Posterior cingulate gyrus (tissue), 11 donors: ENCODE measurements around the gene THRA.

ENCODE experiments used
- DNase-seq, 10 donors: peaks; one replicate each; pipeline versions ENCODE4 v3.0.0 to v3.0.0-alpha.2; 2020 to 2021; ENCODE audit warnings: mixed read lengths in 3 of 10
- intact Hi-C: fragments of 100-400 bp; cut with DNase I; formaldehyde crosslinking; loops from one replicate; pipeline ENCODE4 v1.15.1; 2023

Gene THRA, protein sequence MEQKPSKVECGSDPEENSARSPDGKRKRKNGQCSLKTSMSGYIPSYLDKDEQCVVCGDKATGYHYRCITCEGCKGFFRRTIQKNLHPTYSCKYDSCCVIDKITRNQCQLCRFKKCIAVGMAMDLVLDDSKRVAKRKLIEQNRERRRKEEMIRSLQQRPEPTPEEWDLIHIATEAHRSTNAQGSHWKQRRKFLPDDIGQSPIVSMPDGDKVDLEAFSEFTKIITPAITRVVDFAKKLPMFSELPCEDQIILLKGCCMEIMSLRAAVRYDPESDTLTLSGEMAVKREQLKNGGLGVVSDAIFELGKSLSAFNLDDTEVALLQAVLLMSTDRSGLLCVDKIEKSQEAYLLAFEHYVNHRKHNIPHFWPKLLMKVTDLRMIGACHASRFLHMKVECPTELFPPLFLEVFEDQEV

DNA sequence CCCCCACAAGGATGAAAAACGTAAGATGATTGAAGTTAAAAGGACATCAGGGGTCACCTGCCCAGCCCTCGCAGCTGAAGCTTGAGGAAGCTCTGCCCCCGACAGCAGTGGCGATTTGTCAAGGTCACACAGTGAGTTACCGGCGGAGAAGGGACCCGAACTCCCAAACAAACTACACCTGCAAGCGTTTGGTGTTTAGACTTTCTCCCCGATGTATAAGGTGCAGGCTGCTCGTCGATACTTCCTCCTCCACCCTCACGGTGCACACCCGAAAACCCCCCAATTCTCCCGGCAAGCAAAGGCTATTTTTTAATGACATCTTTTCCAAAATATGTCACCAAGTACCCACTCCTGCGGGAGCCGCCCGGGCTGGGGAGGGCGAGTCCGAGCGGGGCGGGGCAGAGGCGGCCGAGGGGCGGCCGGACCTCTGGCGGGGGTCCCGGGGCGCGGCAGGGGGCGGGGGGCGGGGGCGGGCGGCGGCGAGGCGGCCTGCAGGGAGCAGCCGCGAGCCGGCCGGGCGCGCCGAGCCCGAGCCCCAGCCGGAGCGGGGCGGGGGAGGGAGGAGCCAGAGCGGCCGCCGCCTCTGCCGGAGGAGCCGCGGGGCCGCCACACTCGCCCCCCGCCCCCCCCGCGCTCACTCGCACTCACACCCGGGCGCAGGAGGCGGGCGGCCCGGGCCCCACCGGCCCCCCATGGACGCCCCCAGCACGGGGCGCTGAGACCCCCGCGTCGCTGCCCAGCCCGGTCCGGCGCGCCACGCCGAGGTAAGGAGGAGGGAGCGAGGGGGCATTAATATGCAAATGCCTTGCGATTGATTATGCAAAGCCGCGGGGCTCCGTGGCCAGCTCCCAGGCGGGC lies at the start of gene THRA:
Gene THRA, plus strand, starts transcription at position 637 of the 858 bp plus-strand sequence. CDS start 11,524 bp downstream, outside the sequence.
- intact Hi-C loops, result loop anchor here (1.0 kb wide), 1 partner anchor 13 kb away; no protein-coding TSS in a partner anchor
- peak in 8 of 10 donors; percentile 63 to 96 (median 79) for DNase-seq

- peak in 1 of 10 donors; percentile 55 for DNase-seq
- intact Hi-C loops, result loop anchor here (5.0 to 10.0 kb wide), 3 partner anchors 150 to 280 kb away; no protein-coding TSS in a partner anchor
Measured at GRCh38 chr17:40014375-40014980, 48.3 kb upstream of the THRA start.

- intact Hi-C loops, result loop anchor here (10.0 kb wide), 2 partner anchors 150 to 280 kb away; no protein-coding TSS in a partner anchor
- peak in 1 of 10 donors; percentile 77 for DNase-seq
Measured at GRCh38 chr17:40015005-40015997, 47.5 kb upstream of the THRA start, which contains the start of gene CSF3. Gene CSF3 (plus strand): TSS chr17:40015440. CDS start chr17:40015475, 35 bp downstream.

DNA sequence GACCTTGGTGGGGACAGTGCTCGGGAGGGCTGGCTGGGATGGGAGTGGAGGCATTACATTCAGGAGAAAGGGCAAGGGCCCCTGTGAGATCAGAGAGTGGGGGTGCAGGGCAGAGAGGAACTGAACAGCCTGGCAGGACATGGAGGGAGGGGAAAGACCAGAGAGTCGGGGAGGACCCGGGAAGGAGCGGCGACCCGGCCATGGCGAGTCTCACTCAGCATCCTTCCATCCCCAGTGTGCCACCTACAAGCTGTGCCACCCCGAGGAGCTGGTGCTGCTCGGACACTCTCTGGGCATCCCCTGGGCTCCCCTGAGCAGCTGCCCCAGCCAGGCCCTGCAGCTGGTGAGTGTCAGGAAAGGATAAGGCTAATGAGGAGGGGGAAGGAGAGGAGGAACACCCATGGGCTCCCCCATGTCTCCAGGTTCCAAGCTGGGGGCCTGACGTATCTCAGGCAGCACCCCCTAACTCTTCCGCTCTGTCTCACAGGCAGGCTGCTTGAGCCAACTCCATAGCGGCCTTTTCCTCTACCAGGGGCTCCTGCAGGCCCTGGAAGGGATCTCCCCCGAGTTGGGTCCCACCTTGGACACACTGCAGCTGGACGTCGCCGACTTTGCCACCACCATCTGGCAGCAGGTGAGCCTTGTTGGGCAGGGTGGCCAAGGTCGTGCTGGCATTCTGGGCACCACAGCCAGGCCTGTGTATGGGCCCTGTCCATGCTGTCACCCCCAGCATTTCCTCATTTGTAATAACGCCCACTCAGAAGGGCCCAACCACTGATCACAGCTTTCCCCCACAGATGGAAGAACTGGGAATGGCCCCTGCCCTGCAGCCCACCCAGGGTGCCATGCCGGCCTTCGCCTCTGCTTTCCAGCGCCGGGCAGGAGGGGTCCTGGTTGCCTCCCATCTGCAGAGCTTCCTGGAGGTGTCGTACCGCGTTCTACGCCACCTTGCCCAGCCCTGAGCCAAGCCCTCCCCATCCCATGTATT lies 46.5 kb upstream of the THRA start:
- peak in 2 of 10 donors; percentile 61 to 79 for DNase-seq
- intact Hi-C loops, result loop anchor here (10.0 kb wide), 2 partner anchors 149 to 279 kb away; no protein-coding TSS in a partner anchor

DNA sequence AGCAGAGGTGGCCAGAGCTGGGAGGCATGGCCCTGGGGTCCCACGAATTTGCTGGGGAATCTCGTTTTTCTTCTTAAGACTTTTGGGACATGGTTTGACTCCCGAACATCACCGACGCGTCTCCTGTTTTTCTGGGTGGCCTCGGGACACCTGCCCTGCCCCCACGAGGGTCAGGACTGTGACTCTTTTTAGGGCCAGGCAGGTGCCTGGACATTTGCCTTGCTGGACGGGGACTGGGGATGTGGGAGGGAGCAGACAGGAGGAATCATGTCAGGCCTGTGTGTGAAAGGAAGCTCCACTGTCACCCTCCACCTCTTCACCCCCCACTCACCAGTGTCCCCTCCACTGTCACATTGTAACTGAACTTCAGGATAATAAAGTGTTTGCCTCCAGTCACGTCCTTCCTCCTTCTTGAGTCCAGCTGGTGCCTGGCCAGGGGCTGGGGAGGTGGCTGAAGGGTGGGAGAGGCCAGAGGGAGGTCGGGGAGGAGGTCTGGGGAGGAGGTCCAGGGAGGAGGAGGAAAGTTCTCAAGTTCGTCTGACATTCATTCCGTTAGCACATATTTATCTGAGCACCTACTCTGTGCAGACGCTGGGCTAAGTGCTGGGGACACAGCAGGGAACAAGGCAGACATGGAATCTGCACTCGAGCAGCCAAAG lies 45.2 kb upstream of the THRA start:
- peak in 1 of 10 donors; percentile 71 for DNase-seq
- intact Hi-C loops, result loop anchor here (10.0 kb wide), 2 partner anchors 147 to 277 kb away; no protein-coding TSS in a partner anchor

- peak in 1 of 10 donors; percentile 44 for DNase-seq
- intact Hi-C loops, result loop anchor here (10.0 kb wide), 2 partner anchors 146 to 276 kb away; no protein-coding TSS in a partner anchor
Measured at GRCh38 chr17:40018211-40019121, 44.3 kb upstream of the THRA start.

DNA sequence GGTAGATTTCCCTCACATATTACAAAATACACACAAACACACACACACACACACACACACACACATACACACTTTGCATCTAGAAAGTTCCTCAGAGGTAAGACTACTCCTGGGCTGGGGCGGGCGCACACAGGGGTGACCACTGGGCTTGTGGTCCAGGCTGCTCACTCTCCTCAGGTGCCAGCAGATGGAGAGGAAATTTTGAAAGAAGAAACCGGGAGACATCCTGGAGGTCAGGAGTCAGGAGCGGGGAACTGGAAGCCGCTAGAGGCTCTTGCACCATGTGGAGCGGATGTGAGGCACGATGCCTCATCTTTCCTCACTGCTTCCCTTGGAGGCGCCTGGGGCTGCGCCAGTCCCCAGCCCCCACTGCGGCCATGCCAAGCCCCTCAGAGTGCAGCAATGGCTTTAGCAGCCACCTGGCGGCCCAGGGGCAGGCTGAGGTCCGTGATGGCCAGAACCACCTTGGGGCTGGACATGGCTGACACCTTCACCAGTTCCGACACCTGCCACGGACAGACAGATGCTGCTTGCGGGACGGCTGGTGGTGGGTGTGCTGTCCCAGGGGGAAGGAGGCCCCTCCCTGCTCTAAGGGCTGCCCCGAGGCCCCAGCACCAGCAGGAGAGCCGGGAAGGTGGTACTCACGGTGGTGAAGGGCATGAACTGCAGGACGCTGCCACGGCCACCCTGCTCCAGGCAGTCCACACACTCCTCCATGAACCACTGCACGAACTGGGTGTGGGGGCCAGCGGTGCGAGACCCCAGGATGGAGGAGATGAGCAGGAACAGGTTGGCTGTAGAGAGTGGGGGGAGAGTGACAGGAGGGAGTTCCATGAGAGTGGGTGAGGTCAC lies 43.4 kb upstream of the THRA start:
- DNase-seq, result peak in 2 of 10 donors; percentile 76

DNA sequence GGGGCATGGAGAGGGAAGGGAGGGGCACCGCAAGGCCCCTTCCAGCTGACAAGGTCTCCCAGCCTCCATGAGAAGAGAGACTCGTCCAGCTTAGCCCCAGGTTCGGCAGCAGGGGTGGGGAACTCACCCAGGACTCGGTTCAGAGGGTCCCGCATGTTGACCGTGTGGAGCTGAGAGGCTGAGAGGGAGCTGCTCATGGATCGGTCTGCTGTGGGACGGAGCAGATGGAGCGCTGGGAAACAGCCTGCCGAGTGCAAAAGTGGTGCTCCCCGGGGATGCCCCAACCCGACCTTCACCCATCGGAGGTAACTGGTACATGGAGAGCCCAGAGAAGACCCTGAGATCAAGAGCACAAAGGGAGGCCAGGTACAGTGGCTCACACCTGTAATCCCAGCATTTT lies 42.6 kb upstream of the THRA start:
- intact Hi-C loops, result no loop called here
- peak in 2 of 10 donors; percentile 56 to 66 for DNase-seq

More for the DNA sequence above, 43.4 kb upstream of the THRA start:
- intact Hi-C loops, result loop anchor here (10.0 kb wide), 2 partner anchors 145 to 275 kb away; no protein-coding TSS in a partner anchor

GRCh38 chr17:40021451-40021971 lies 41.3 kb upstream of the THRA start:
- intact Hi-C loops, result no loop called here
- peak in 2 of 10 donors; percentile 47 to 71 for DNase-seq

DNA sequence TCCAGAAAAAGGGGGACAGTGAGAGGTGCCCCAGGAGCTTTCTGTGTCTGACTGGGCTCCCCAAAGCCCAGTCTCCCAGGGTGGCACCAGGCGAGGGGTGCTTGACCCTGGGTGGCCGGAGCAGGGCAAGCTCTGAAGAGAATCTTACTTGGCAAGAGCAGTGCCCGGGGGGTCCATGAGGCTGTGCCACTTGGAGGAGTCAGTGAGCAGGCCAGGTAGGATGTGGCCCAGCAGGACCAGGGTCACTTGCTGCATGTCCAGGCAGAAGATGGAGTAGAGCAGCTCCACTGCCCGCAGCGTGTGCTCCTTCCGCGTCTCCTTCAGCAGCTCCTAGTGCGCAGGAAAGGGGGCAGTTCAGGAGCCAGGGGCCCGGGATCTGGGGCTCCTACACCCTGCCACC lies 40.3 kb upstream of the THRA start:
- DNase-seq, result peak in 2 of 10 donors; percentile 17 to 60
- intact Hi-C loops, result no loop called here

DNA sequence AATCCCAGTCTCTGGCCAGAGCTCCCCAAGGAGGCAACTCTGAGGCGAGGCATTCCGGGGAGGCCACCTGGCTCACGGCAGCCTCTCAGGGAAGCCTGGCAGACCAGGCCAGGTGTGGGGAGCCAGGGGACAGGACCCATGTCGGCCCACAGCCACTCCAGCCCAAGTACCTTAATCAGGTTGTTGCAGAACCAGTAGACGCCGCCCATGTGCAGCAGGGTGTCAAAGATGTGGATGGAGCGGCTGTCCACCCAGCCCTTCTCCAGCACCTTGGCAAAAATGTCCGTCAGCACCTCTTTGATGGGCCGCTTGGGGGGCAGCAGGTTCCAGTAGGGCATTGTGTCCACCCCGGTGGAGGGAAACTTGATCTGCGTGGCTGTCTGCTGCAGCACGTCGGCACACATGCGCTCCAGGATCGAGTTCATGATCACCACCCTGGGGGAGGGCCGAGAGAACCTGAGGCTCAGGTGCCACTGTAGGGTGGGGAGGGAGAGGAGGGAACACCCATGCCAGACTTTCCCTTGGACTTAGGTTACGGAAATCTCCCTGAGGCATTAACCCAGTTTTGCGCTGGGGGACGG lies 39.7 kb upstream of the THRA start:
- intact Hi-C loops, result no loop called here
- peak in 3 of 10 donors; percentile 55 to 81 (median 55) for DNase-seq

DNA sequence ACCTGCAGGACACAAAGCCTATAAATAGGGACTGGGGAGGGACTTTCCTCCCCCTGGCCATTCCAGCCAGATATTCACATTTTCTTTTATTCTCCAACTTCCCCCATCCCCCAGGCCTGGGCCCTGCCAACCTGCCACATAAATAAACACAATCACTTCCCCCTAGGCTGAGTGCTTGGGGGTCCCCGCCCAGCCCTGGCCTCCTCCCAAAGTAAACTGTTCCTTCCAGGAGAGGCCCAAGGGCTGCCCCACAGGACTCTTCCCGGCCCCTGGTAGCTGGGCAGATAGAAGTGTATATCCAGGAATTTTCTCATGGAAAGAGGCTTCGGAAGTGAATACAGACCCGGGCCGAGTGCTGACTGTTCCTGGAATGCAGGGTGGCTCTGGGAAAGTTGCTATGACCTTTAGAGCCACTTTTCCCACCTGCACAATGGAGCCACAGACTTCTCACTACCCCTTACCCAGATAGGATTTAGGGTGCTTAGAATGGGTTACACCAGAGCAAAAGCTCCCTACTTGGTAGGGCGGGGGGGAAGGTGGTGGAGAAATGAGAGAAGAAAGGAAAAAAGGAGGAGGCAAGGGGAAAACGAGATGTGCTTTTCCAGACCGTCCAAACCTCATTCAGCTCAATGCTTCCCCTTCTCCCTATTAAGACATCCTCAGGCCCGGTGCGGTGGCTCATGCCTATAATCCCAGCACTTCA lies 39.0 kb upstream of the THRA start:
- DNase-seq, result peak in 2 of 10 donors; percentile 60 to 67
- intact Hi-C loops, result no loop called here

- intact Hi-C loops, result no loop called here
- DNase-seq, result peak in 1 of 10 donors; percentile 2
Measured at GRCh38 chr17:40024901-40025300, 37.9 kb upstream of the THRA start.

DNA sequence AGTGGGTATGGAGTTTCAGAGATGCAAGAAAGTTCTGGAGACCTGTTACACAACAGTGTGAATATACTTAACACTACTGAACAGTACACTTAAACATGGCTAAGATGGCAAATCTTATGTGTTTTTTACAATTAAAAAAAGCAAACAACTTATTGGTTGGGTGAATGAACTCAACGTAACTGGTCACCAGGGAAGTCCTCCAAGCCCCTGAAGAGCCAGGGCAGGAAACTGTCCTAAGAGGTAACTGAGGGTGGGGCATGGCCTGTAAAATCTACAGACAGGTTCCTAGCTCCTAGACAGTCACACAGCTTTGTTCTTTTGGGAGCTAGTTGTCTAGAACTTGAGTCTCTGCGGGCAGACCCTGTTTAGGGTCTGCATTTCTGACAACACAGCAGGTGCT lies 37.2 kb upstream of the THRA start:
- no peak for DNase-seq
- intact Hi-C loops, result no loop called here
